Kasumi-1 (cell line): ENCODE measurements around the gene CMTM5.
"Not testable (repeated sequence)": the region's sequence is repeated elsewhere in the genome, so short reads cannot be mapped to it uniquely, and the experiment has no call there.

ENCODE experiments used
- DNase-seq, 2 experiments: peaks; one replicate each; lab custom pipeline; 2025; lab: John Stamatoyannopoulos, UW

Gene CMTM5

GRCh38 chr14:23399136-23399535 is 22.3 kb downstream of the CMTM5 start:
- DNase-seq, result no peak

DNA sequence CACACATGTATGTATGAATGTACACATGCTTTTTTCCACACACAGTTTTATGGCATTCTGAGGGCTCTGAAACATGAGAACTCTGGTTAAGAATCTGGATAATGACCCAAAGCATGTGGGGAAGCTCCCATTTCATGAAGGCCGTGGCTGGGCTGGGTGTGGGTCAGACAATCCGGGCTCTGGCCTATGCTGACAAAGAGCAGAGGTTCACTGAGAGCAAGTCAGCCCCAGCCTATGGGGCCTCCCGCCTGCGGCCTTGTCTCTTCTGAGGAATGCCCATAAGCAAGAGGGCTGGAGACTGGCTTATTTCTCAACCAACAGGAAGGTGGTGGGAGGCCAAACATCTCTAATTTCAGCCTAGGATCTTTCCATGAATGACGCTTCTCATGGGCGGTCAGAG is 22.7 kb downstream of the CMTM5 start:
- no peak for DNase-seq

- not testable (repeated sequence) for DNase-seq
These were observed 23.8 kb downstream of the CMTM5 start for GRCh38 chr14:23400496-23401149.

GRCh38 chr14:23401291-23401690 is 24.4 kb downstream of the CMTM5 start:
- DNase-seq, result no peak

- no peak for DNase-seq
These were observed 25.7 kb downstream of the CMTM5 start for GRCh38 chr14:23402296-23403138.

DNA sequence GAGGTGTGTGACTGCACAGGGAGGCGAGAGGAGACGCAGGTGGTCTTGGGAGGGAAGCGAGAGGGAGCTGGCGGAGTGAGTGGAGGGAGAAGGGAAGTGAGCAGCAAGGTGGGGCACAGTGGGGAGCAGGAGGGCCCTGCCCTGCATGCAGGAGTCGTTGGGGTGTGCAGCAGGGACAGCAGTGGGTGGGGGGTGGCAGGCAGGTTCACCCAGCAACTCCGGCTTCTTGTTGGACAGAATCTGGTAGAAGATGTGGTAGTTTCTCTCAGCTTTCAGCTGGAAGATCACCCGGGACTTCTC is 26.2 kb downstream of the CMTM5 start:
- no peak for DNase-seq

GRCh38 chr14:23403908-23404307 is 27.1 kb downstream of the CMTM5 start:
- no peak for DNase-seq

DNA sequence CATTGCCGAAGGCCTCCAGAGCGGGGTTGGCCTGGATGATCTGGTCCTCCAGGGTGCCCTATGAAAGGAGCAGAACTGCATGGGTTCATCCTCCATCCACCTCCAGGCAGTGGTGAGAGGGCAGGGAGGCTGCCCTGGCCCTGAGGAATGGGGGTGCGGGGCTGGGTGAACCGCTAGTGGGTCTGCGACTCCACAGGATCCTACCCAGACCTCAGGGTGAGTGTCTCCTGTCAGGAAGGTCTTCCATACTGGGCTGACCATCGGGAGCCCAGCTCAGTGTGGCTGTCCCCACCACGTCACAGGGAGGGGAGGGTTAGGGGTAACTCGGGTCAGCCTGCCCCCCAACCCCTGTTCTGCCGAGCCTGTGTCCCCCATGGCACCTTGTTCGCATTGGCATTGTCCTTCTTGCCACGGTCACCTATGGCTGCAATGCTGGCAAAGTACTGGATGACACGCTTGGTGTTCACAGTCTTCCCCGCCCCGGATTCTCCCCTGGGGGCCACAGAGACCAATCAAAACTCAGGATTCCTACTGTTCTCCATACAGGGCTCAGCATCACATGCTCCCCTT is 27.6 kb downstream of the CMTM5 start:
- DNase-seq, result no peak

- DNase-seq, result no peak
These were observed 28.2 kb downstream of the CMTM5 start for GRCh38 chr14:23405096-23405495.

DNA sequence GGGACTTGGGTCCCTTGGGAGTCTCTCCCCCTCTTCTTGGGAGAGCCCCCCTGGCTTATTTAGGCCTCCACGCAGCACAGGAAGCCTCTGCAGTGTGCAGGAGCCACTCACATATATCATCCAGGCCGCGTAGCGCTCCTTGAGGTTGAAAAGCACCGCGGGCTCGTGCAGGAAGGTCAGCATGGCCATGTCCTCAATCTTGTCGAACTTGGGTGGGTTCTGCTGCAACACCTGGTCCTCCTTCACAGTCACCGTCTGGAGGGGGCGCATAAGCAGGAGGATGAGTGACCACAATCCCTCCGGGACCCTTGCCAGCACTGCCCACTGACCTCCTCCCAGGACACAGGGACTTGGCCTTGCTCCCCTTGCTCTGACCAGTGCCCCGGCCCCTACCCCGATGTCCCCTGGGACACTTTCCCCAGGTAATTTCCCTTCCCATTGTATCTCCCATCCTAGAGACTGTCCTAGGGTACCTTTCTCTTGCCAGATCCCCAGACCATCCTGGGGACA is 28.7 kb downstream of the CMTM5 start:
- no peak for DNase-seq

- DNase-seq, result no peak
These were observed 29.4 kb downstream of the CMTM5 start for GRCh38 chr14:23406244-23406643.

DNA sequence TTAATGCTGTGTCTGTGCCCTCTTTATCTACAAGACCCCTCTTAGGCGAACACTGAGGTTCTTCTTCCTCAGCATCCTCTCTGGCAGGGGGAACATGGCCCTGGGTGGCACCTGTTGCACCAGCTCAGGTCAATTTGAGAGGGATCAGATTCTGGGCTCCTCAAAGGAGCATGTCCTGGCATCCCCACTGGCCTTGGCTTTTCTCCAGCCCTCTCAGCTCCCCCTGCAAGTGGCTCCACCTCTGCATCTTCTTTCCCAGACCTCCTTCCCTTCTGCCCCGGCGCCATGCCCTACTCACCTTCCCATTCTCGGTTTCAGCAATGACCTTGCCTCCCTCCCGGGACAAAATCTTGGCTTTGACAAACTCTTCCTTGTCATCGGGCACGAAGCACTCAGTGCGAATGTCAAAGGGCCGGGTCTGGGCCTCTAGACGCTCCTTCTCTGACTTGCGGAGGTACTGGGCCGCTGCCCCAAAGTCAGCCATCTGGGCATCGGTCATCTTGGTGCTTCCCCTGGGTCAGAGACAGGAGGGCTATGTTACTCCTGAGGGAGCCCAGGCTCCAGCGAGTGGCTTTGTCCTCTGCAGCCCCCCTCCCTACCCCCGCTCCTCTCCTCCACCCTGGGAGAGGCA is 30.0 kb downstream of the CMTM5 start:
- no peak for DNase-seq

DNA sequence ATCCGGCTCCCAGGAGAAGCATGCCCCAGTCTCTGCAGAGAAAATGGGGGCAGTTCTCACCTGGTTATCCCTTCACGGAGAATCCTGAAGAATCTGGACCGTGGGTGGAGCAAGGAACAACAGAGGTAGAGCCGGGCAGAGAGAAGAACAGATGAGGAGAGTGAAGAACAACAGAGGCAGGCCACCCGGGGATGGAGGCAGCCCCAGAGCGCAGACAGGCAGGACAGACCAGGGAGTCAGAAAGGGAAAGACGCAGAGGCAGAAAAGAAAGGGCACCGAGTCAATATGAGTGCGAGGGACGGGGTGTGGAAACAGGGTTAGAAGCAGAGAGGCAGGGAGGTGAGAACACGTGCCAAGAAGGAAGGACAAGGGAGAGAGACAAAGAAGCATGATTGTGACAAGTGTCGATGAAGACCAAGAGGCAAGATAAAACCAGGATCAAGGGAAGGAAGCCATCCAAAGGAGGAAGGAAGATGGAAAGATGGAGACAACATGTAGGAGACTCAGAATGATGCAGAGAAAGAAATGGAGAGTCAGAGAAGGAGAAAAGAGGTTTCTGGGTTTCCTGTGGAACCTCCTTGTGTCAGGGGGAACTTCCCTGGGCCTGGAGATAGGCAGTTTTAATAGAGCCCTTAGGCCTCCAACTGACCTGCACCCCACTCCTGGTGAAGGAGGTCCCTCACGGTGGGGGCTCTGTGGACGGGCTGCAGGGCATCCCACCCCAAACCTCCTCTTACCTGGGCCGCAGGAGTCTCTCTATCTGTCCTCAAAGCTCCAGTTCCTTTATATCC is 30.9 kb downstream of the CMTM5 start, which contains the start of gene MYH6:
MYH6 (minus strand) TSS at position 758 of the 791 bp plus-strand sequence. CDS start 1,050 bp downstream, outside the sequence.
- no peak for DNase-seq

GRCh38 chr14:23408307-23408630 is 31.4 kb downstream of the CMTM5 start:
- no peak for DNase-seq

- DNase-seq, result no peak
These were observed 32.6 kb downstream of the CMTM5 start for GRCh38 chr14:23409475-23409874.

DNA sequence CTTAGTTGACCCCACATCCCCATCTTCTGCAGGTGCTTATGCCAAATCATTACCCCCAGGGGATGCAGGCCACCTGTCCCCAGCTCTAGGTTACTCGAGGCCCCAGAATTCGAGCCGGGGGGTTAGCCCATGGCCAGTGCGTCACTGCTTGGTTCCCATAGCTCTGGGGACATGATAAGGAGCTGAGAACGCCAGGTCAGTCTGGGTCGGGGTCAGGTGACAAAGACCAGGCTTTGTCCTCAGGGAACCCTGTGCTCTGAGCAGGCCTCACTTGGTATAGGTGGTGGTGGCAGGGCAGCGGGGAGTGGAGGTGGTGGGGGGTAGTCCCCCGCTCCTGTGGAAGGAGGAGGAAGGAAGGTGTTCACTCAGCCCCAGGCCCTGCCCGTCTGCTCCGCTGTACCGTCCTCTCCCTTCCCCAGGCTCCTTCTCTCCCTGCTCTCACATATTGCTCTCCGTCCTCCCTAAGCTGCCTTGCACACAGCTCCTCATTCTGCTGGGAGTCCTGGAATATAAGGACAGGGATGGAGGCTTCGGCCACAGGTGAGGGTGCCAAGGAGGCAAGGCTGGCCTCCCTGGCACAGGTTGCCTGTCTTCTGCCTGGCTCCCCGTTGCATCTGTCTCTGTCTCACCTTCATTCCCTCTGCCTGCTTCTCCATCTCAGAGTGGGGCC is 33.3 kb downstream of the CMTM5 start:
- no peak for DNase-seq

GRCh38 chr14:23411563-23412525 is 35.0 kb downstream of the CMTM5 start:
- DNase-seq, result no peak

DNA sequence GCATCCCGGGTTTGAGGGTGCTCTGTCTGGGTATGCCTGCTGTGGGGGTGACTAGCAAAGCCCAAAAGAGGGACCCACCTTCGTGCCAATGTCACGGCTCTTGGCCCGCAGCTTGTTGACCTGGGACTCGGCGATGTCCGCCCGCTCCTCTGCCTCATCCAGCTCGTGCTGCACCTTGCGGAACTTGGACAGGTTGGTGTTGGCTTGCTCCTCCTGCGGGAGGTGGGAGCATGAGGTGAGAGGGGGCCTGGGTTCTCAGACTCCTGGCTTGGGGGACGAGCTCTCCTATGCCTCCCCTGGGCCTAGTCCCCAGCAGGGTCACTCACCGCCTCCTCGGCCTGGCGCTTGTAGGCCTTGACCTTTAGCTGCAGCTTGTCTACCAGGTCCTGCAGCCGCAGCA is 36.8 kb downstream of the CMTM5 start:
- DNase-seq, result no peak

DNA sequence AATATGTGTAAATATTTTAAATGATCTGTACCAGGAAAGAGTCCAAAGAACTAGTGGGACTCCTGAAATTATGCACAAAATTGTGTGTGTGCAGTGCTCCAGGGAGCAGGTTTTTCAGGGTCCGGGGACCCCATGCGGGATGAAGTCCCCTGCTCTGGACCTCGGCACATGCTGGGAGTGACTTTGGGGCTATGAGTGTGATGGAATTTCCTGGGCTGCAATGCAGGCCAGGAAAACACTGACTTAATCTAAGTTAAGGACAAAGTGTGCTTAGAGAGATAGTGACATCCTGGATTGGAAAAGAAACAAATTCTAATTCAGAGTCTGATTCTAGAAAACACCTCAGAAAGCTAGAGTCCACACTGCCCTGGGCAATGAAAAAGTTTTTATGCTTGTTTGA is 37.4 kb downstream of the CMTM5 start:
- no peak for DNase-seq
